Left ventricle myocardium superior (tissue), 1 donor: Measurements from ENCODE around the gene MAPKAPK2. TPM values are rescaled to one million over a fixed set of nuclear protein-coding genes. Genes with fewer than 3 reads are reported as not detected.
A peak's percentile ranks its signal among the peaks of the same experiment; 100 is the strongest.

Source experiments
- ATAC-seq: fragments of 200-7000 bp; cut with Tn5 transposase; one replicate; pipeline ENCODE4 v1.9.1; 2020; ENCODE audit warnings: mild to moderate bottlenecking, moderate library complexity
- DNase-seq: peaks from one replicate; pipeline ENCODE4 v3.0.0-alpha.2; 2020
- intact Hi-C: fragments of 100-400 bp; cut with micrococcal nuclease; formaldehyde crosslinking; loops from one replicate; pipeline ENCODE4 v1.11.0; 2022
- total RNA-seq: library from RNA; stranded (reverse); fragmentation: NEBNext Ultra II Directional; extraction: Animal tissue kit (Norgen Biotek cat#: 25700); gene quantifications from one replicate; pipeline ENCODE4 v1.2.1, GENCODE V29; 2021
- donor health status: DM: no; HTN: yes; CAD: no; lungs with severe emphysema.

The MAPKAPK2 gene
- total RNA-seq, 1 donor from 2014 or later, result 228 TPM

DNA sequence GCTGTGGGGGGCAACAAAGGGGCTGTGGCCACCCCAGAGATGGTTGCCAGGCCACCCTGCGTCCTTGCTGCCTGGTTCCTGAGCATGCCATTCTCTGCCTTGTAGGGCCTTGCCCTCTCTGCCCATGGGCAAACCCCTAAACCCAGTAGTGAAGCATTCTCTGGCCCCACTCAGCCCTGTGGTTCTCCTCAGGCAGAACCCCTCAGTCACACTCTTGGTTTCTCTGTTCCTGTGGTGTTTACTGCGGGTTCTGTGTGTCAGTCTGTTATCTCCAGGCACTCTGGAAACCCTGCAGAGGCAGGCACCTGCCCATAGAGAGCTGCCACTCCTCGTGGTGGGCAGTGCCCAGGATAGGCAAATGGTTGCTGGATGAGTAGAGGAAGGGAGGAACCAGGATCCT is 44.8 kb downstream of the MAPKAPK2 start:
- intact Hi-C loops, result loop anchor here (5.0 kb wide), 1 partner anchor 183 kb away; no protein-coding TSS in a partner anchor
- ATAC-seq (no peak), DNase-seq (no peak)

DNA sequence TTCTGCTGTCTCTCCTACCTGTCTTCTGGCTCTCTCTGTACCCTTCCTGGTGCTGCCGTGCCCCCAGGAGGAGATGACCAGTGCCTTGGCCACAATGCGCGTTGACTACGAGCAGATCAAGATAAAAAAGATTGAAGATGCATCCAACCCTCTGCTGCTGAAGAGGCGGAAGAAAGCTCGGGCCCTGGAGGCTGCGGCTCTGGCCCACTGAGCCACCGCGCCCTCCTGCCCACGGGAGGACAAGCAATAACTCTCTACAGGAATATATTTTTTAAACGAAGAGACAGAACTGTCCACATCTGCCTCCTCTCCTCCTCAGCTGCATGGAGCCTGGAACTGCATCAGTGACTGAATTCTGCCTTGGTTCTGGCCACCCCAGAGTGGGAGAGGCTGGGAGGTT is 47.8 kb downstream of the MAPKAPK2 start:
- intact Hi-C loops, result no loop called here
- ATAC-seq (no peak), DNase-seq (no peak)

DNA sequence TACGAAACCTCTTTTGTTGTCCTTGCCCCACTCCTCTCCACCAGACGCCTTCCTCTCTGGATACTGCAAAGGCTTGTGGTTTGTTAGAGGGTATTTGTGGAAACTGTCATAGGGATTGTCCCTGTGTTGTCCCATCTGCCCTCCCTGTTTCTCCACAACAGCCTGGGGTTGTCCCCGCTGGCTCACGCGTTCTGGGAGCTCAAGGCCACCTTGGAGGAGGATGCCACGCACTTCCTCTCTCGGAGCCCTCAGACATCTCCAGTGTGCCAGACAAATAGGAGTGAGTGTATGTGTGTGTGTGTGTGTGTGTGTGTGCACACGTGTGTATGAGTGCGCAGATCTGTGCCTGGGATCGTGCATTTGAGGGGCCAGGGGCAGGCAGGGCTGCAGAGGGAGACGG is 48.3 kb downstream of the MAPKAPK2 start:
- ATAC-seq (no peak), DNase-seq (no peak)
- intact Hi-C loops, result no loop called here

- DNase-seq, result peak; percentile 61
- intact Hi-C loops, result no loop called here
These were observed 49.9 kb downstream of the MAPKAPK2 start for GRCh38 chr1:206734499-206735142.

GRCh38 chr1:206735553-206736031 is 50.9 kb downstream of the MAPKAPK2 start:
- DNase-seq (no peak), ATAC-seq (no peak)
- intact Hi-C loops, result no loop called here

More at GRCh38 chr1:206734499-206735142, 49.9 kb downstream of the MAPKAPK2 start:
- ATAC-seq, result peak; percentile 22

GRCh38 chr1:206736878-206737728 is 52.4 kb downstream of the MAPKAPK2 start:
- intact Hi-C loops, result no loop called here
- no peak for DNase-seq
- peak; percentile 63 for ATAC-seq

GRCh38 chr1:206737729-206738201 is 53.1 kb downstream of the MAPKAPK2 start:
- intact Hi-C loops, result no loop called here
- DNase-seq (no peak), ATAC-seq (peak; percentile 64)

- intact Hi-C loops, result no loop called here
- no peak for ATAC-seq
- no peak for DNase-seq
These were observed 54.0 kb downstream of the MAPKAPK2 start for GRCh38 chr1:206738370-206739366.

DNA sequence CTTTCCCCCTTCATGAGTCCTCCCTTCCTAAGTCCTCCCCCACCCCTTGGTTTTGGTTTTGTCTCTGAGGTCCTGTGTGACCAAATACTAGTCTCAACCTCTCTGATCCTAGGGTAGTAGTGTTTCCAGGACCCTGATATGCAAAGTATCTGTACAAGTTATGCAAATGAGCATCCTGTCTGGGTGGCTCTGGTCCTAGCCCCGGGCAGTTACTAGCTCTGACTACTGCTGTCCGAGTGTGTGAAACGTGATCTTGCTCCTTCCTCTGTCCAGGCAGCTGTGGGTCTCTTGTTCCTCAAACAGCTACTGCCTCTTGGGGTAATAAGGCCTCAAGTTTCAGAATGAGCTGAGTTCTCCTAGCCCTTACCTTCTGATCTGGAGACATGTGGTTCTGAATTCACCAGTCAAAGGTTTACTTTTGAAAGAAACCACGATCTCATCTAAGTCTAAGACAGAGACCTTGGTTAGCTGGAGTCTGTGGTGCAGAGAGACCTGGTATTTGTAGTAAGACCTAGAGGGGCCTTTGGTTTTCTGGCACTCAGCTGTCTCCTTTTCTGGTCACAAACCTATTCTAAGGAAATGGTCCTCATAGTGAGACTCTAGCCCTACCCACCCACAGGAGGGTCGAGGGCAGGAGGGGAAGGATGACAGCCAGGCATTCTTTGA is 54.8 kb downstream of the MAPKAPK2 start:
- intact Hi-C loops, result no loop called here
- DNase-seq (no peak), ATAC-seq (no peak)

DNA sequence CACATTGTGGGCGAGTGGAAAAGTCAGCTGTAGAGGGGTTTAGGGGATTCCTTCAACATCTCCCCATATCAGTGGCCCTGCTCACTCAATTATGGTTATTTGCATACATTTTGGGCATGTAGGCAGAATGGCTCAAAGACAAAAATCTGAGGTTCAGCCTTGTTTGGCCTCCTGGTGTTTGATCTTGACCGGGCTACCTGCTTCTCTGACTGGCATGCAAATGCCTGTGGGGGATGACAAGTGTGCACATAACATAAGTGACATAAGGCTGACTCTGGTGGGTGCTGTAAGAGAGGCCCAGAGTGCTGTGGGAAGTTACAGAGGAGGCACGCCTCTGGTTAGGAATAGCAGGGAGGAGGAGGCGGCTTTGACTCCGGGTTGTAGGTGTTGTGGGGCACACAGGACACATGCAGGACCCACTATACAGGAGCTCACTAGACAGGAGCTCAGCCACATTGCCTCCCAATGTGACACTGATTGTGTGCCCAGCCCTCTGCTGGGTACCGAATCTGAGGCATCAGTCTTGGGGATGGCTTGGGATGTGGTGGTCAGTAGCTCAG is 56.5 kb downstream of the MAPKAPK2 start:
- DNase-seq, result no peak
- intact Hi-C loops, result no loop called here
- no peak for ATAC-seq

- DNase-seq (no peak), ATAC-seq (no peak)
- intact Hi-C loops, result no loop called here
These were observed 58.1 kb downstream of the MAPKAPK2 start for GRCh38 chr1:206742719-206743383.

DNA sequence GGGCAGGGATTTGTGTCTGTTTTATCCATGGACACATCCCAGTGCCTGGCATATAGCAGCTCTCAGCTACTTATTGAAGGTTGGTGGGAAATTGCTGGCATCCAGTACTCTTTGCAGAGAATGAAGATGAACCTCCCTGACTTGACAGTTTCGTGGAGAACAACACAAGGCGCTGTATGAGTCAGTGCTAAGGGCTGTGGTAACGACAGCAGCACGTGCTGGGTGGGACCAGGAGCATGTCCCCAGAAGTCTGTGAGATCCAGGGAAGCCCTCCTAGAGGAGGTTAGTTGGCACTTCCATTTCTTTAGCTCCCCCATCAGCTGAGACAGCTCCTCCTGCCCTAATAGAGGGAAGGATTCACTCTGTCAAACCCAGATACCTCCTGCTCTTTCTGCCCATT is 60.0 kb downstream of the MAPKAPK2 start:
- ATAC-seq (no peak), DNase-seq (no peak)
- intact Hi-C loops, result no loop called here

DNA sequence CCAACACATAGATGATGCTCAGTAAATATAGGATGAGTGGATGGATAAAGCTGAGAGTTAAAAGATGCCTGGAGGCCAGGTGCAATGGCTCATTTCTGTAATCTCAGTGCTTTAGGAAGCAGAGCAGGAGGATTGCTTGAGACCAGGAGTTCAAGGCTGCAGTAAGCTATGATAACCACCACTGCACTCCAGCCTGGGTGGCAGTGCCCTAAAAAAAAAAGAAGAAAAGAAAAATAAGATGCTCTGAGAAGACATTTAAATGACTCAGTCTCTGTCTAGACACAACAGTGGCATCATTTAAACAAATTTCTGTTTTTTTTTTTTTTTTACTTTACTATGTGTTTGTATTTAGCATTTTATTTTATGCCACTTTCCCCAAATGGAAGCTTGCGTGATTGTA is 60.6 kb downstream of the MAPKAPK2 start:
- intact Hi-C loops, result no loop called here
- no peak for DNase-seq

DNA sequence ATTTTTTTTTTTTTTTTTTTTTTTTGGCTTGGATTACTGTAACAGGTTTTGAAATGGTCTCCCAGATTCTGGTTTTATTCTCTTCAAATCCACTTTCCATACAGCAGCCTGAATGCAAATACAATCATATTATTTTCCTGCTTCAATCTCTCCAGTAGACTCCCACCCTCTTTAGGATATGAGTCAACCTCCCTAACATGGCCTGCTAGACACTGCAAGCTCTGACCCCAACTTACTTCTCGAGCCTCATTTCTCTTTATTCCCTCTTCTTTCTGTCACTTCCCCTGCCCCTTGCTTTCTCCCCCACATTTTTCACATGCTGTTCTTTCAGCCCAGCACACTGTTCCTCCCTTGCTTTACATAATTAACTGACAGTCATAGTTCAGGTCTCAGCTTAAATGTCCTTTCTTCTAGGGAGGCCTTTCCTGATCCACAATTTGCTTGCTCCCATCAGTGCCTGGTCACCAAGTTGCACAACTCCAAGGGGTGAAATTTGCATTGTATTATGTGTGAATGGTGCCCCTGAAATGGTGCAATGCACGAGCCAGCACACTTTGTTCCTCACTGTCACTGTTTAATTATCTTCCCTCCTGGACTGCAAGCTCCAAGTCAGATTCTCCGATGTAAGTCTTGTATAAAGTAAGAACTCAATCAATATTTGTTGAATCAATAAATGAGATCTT is 63.8 kb downstream of the MAPKAPK2 start:
- ATAC-seq, result no peak
- intact Hi-C loops, result no loop called here
- no peak for DNase-seq

More for the DNA sequence above, 60.6 kb downstream of the MAPKAPK2 start:
- ATAC-seq, result no peak

GRCh38 chr1:206751891-206752290 is 67.2 kb downstream of the MAPKAPK2 start:
- intact Hi-C loops, result no loop called here
- no peak for ATAC-seq
- DNase-seq, result no peak

- intact Hi-C loops, result no loop called here
- no peak for ATAC-seq
- no peak for DNase-seq
These were observed 67.8 kb downstream of the MAPKAPK2 start for GRCh38 chr1:206752481-206752880.

- intact Hi-C loops, result no loop called here
- ATAC-seq (no peak), DNase-seq (no peak)
These were observed 68.4 kb downstream of the MAPKAPK2 start for GRCh38 chr1:206753141-206753540.
